Daoy (cell line): Measurements from ENCODE around the gene LOXL1. TPM values are rescaled to one million over a fixed set of nuclear protein-coding genes. Genes with fewer than 3 reads are reported as not detected.

Source experiments
- DNase-seq: peaks from one replicate; pipeline ENCODE4 v3.0.0-alpha.2; 2015; ENCODE audit warnings: low read depth
- total RNA-seq: library from RNA; depleted of rRNA; stranded (reverse); fragments of >200 nt; shearing (Covaris generic); gene quantifications from 2 replicates; pipeline ENCODE4 v1.2.3, GENCODE V29; 2014; rRNA removed

The LOXL1 gene, protein sequence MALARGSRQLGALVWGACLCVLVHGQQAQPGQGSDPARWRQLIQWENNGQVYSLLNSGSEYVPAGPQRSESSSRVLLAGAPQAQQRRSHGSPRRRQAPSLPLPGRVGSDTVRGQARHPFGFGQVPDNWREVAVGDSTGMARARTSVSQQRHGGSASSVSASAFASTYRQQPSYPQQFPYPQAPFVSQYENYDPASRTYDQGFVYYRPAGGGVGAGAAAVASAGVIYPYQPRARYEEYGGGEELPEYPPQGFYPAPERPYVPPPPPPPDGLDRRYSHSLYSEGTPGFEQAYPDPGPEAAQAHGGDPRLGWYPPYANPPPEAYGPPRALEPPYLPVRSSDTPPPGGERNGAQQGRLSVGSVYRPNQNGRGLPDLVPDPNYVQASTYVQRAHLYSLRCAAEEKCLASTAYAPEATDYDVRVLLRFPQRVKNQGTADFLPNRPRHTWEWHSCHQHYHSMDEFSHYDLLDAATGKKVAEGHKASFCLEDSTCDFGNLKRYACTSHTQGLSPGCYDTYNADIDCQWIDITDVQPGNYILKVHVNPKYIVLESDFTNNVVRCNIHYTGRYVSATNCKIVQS
- total RNA-seq, result 125 and 161 TPM in 2 replicates

DNA sequence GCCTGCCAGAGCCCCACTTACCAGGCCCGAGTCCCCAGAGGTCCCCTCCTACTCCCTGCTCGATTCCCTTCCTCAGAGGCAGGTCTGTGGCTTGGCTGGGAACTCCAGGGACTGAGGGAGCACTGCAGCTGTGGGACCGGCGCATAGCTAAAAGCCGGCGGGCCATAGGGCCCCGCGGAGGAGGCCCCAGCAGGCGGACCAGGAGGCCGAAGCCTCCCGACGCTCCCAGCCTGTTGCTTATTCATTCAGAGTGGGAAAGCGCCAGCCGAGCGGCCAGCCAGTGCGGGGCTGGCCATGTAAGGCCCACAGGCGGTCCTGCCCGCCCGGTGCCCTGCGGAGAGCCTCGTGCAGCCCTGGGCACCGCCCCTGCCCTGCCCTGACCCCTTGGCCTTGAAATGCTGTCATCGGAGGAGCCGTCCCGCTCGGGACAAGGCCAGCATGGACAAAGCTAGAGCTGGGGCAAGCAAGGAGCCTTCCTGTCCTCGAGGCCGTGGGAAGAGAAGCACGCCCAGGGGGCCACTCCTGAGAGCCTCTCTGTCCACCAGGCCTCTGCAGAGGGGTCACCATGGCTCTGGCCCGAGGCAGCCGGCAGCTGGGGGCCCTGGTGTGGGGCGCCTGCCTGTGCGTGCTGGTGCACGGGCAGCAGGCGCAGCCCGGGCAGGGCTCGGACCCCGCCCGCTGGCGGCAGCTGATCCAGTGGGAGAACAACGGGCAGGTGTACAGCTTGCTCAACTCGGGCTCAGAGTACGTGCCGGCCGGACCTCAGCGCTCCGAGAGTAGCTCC, at the start of gene LOXL1:
Gene LOXL1, plus strand, starts transcription at position 244 of the 784 bp plus-strand sequence. Its CDS starts 322 bp downstream, at position 566.
- DNase-seq, result peak; percentile 90

DNA sequence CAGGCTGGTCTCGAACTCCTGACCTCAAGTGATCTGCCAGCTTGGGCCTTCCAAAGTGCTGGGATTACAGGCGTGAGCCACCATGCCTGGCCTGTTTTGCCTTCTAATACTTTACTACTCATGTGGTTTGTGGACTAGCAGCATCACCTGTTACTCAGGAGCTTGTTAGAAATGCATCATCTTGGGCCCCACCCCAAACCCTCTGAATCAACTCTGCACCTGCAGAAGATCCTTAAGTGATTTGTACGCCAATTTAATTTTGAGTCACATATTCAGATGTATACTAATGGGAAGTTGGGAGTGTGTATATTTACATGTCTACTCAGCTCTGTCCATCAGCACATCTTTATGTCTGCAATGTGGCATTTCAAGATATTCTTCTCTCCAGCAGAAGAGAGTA, 46.8 kb upstream of the LOXL1 start:
- no peak for DNase-seq

DNA sequence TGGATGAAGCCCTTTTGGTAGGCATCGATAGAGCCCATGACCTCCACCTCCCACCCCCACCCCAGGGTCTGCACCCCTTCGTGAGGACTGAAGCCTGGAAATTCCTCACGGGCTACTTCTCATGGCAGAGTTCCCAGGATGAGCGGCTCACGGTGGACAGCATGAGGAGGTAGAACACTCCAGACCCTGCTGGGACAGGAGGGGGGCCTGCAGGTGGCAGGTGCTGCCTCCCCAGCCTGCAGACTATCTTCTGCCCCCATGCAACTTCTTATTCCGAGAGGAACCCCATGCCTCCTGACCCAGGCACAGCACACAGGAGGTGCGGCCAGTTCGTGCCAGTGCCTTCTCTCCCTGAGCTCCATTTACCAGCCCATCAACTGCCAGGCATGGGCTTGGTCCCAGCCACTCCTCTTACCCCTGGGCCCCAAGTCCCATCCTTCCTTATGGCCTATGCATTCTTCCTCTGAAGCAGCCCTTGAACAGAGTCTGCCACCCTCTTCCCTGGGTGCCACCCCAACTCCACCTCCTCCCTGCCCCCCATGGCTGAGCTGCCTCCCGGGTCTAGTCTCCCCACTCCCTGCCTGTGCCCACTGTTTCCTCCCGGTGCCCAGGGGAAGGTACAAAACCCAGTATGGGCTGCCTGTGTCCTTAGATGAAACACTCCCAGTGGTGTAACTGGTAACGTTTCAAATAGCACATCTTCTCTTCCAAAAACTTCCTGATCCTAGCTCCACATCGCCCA, 44.5 kb upstream of the LOXL1 start:
- no peak for DNase-seq

DNA sequence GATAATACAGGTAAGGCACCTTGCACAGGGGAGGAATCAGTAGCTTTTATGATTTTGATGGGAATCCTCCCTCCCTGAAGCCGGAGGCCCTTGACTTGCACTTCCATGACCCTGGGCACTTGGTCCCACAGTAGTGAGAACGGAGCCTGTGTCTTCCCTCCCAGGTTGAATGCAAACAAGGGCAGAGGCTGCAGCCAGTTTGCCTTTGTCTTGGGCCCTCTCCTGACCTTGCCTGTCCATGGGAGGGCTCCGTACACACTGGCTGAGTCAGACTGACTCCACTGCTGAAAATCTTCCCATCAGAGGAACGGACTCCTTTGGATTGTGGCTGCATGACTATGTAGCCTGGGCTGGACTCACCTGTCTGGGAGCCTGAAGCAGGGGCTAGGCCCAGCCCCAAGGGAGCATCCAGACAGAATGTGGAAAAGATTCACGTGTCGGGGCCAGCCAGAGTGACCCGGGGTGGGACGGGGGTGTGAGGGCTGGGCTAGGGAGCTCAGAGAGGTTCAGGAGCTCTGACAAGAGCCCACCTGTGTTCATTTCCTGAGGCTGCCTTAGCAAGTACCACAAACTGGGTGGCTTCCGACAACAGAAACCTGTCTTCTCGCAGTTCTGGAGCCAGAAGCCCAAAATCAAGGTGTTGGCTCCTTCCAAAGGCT, 43.4 kb upstream of the LOXL1 start:
- DNase-seq, result no peak

DNA sequence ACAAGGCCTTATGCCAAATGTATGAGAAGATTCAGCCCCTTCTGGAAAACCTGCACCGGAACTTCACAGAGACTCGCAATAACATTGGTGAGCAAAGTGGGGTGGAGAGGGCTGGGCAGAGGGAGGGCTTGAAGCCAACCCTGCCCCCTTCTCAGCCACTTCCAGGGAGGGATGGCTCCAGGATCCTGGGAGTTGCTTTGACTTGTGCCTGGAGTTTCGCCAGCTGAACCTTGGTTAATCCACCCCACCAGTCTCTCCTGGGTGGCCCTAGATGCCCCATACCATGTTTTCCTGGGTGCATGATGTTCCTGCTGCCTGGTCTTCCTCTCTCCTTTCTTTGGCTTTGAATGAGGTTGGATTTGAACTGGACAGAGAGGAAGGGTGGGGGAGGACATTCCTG, 42.1 kb upstream of the LOXL1 start:
- no peak for DNase-seq

DNA sequence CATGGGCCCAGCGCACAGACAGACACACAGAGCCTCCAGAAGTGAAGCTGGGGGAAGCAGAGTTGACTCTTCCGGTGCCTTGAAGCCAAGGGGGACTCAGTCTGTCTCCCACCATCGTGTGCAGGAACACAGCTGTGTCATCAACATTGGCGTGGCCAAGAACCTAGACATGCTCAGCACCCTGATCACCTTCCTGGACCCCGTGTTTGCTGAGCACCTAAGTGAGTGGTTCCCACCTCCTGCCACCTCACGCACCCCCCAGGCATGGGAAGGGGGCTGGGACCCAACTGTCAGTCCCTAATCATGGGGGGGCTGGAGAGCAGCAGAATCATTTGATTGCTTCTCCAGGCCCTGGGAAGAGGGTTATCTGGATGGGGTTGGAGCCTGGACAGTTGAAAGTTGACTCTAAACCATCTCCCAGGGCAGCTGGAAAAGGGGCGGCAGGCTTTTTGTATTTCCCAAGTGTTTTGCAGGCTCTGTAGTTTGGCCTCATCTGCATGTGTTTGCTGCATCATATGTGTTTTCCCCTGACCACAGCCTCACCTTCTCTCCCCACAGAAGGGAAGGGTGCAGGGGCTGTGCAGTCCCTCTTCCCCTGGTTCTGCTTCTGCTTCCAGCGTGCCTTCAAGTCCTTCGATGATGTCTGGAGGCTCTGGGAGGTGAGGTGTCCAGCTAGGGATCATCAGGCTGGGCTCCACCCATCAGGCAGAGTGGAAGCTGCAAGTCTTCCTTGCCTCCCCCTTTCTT, 40.1 kb upstream of the LOXL1 start:
- no peak for DNase-seq

DNA sequence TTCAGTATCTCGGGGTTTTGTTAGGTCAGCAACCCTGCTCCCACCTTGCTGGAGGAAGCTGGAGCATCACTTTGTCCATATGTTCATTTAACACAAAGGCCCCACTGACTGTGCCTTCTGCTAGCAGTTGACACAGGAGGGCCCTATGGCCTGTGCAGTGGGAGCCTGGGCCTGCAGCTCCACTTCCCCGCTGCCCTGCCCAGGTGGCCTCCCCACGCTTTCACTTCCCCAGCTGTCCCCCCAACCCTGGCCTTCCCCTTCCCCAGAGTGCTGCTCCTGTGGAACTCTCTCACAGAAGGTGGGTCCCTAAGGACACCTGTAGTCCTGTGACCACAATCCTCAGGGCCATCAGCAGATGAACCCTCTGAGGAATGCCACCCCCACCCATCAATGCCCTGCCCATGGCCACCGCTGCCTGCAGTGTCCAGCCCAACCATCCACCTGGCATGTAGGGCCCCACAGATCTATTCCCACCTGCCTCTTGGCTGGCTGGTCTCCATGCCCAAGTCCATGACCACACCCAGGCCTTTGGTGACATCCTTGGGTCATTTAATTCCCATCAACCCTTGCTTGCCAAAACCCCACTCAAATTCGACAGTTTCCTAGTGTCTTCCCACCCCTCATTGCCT, 39.4 kb upstream of the LOXL1 start:
- no peak for DNase-seq

DNA sequence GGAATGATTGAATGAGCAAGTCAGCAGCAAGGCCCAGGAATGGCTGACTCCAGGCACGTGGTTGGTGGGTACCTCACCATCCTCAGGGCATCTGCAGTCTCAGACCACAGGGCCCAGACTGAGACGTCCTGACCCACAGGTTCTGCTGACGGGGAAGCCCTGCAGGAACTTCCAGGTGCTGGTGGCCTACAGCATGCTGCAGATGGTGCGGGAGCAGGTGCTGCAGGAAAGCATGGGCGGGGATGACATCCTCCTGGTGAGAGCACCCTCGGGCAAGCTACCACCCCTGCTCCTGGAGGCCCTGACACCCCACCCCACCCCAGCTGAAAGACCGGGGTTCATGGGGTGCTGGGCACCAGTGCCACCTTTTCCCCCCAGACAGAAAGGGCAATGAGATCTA, 38.8 kb upstream of the LOXL1 start:
- no peak for DNase-seq

DNA sequence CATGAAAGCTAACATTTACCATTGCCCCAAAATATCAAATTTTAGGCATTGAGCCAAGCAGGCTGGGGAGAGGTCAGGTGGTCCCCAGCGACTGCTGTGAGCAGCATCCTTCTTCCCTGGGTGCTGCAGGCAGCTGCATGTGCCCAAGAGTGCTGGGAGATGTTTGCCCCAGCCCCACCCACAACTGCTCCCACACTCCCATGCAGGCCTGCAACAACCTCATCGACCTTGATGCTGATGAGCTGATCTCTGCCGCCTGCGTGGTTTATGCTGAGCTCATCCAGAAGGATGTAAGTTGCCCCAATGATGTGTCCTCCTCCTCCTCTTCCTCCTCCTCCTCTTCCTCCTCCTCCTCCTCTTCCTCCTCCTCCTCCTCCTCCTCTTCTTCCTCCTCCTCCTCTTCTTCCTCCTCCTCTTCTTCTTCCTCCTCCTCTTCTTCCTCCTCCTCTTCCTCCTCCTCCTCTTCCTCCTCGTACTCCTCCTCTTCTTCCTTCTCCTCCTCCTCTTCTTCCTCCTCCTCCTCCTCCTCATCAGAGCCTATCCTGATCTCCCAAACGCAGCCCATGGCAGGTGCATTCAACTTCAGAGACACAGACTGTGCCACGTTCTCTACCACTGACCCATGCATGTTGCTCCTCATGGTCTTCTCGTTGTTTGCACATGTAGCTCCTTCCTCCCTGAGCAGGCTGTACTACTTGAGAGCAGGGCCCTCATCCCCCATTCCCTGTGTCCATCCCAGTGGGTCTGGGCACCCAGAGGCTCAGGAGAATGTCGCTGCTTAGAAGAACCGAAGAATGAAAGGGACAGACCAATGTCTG, 37.8 kb upstream of the LOXL1 start:
- DNase-seq, result no peak

DNA sequence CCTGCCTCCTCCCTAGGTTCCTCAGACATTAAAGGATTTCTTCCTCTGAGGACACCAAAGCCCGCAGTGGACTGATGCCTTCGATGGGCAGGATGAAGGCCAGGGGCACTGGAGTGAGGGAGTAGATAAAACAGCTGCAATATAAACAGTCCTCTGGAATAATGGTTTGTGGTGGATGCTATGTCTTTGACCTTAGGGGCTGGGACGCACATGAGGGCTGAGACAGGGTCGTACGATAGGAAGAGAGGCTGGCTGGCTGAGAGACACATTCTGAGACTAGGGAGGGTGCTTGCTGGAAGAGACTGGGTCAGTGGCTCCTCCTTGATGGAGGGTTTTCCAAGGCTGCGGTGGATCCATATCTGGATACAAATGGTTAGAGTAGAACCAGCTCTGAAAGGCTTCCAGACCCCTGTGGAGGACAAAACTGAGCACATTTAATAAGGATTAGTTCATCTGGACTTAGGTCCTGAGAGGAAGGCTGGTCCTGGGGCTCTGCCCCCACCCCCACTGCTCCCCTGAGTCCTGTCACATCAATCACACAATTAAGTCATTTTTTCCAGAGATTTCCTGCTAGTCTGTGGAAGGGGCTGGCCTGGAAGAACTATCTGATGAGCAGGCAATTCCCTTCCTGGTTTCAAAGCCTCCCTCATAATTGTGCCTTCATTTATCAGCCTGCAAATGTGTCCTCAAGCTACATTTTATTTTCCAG, 37.1 kb upstream of the LOXL1 start:
- DNase-seq, result no peak

DNA sequence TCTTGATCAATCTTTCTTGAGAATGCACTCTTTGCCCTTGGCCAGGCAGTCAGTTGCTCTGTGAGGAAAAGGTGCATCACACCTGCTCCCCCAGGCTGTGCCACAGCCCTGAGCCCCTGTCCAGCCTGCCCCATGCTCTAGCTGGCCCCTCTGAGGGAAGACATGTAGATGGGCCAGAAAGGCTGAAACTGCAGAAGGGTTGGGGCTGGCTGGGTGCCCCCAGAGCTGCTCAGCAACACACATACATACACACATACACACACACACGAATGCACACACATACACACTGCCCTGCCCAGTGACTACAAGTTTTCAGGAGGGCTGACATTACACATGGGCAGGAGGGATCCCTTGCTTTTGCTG, 36.5 kb upstream of the LOXL1 start:
- no peak for DNase-seq

DNA sequence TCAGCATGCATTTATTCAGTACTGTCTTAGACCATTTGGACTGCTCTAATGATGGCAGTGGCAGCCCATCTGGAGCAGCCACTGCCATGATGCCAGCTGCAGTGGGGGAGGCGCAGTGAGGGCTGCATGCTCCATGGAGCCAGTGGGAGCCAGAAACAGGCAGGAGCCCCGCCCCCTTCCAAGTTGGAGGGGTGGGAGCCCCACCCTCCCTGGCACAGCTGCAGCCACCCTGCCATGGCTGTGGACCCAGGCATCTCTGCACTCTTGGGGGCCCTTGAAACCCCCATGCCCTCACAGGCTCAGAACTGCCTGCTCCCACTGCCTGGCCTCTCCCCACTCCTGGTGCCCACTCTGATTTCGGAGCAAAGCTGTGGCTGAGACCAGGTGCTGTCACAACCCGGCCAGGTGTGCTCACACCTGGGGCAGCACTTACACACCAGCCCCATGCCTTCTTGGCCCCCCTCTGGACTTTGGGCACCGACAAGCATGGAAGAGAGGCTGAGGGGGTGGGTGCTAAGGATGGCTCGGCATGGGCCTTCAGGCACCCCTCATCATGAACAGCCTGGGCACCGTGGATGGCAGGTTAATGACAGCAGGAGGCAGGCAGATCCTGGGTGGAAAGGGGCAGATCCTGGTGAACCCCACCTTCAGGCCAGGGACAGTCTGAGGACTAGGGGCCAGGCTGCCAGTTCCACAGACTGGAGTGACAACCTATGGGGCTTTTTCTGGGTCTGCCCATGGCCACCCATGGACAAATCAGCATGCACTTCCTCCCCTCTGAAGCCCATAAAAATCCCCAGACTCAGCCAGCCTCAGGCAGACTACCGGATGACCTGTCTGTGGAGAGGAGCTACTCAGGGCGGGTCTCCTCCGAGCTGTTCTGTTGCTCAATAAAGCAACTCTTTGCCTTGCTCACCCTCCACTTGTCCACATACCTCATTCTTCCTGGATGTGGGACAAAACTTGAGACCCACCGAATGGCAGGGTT, 34.6 kb upstream of the LOXL1 start:
- DNase-seq, result no peak

DNA sequence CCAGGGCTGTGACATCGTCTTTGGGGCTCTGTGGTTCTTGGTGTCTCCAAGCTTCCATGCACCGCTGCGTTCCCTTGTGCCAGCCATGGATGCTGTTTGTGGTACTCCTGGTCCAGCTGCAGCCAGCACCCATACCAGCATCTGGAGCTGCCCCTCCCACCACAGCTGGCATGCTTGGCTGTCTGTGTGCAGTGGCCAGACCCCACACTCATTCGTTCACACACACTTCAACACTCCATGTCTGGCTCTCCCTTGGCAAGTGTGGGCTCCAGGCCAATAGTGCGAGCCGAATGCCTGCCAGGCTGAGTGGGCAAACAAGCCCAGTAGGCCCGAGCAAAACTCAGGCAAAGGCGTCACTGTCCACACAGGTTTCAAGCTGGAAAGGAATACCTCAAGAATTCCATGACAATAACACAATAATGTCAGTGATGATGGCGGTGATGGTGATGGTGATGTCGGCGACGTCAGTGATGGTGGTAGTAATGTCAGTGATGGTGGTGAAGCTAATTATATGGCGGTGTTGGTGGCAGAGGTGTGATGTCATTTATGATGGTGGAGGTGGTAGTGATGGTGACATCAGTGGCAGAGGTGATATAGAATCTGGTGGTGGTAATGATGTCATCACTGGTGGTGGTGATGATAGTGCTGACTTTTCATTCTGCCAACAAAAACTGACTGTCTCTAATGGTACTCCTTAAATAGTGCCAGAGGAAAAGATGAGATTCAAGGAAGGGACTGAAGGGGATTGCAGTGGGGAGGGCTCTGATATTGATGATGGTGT, 33.6 kb upstream of the LOXL1 start:
- DNase-seq, result no peak

DNA sequence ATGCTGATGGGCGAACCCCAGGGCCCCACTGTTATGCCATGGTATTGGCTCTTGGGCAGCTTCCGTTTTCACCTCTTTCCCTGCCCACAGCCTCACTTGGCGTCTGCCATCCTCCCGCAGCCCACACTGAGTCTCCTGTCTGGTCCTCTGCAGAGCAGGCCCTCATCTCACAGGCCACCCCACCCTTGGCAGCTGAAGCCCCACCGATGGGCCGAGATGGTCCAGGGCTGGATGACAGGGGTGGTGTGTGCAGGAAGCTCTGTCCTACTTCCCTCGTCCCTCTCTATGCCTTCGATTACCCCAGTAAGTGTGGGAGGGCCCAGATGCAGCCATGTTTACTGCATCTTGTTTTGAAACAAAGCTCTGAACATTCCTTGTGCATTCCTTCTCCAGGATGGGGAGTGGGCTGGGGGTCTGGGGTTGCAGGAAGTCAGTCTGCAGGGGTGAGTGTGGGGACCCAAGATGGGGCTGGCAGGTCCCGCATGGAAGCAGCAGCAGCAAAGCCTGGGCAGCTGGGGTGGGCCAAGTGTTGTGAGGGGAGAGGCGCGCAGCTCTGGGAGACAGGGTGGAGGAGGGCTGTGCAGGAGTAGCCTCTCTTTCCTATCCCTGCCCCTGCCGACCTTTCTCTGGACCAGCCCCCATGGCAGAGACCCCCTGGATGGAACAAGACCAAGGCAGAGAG, 32.0 kb upstream of the LOXL1 start:
- no peak for DNase-seq

DNA sequence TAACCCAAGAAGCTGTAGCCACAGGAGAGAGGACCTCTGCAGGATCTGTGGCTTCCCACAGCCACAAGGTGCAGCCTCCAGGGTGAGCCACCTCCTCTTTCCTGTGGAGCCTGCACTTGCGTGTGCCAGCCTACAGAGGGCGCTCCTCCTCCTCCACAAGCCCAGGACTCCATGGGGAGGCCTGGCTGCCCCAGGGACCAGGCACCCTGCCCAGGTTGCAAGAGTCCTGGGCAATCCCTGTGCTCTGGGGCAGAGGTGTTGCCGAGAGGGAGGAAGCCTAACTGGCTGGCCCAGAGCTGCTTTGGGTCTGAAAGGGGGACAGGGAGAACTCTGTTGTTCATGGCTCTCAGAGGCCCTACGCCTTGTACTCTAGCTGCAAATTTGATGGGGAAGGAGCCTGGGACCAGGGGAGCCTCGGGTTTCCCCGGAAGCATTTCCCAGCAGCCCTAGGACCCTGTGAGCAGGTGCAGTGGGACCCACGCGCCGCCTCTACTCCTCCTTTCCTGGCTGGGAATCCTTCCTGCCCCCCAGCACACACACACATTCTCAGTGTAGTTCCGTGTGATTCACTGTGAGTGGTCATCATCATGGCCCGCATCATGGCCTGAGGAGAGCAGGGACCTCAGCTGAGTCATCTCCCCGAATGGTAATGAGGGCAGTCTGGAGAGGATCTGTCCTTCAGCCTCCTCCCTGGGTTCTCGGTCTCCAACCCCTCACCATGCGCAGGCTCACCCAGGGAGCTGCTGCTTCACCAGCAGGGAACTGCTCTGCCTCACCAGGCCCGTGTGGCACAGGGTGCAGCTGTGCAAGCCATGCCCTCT, 28.6 kb upstream of the LOXL1 start:
- DNase-seq, result peak; percentile 83
